Keratinocyte (primary cell): ENCODE measurements around the gene HOMER3. TPM values are rescaled to one million over a fixed set of nuclear protein-coding genes. Genes with fewer than 3 reads are reported as not detected.

Experiments
- DNase-seq: peaks from one replicate; pipeline ENCODE4 v3.0.0-alpha.2; 2011; ENCODE audit warnings: low read depth, missing footprints, low spot score
- FAIRE-seq: peaks from 2 replicates; lab custom pipeline; 2011; peaks lifted over from hg19 to GRCh38; lab: Jason Lieb, UNC
- H2AFZ ChIP-seq: 2 replicates; pipeline ENCODE4 v1.6.0; 2012; ENCODE audit warnings: low read length, control low read depth, inconsistent platforms; ENCODE audit not compliant: control insufficient read depth
- H3K27ac ChIP-seq: 2 replicates; pipeline ENCODE4 v1.5.1; 2011; ENCODE audit warnings: low read length; ENCODE audit not compliant: control insufficient read depth, insufficient read depth
- H3K27me3 ChIP-seq: 3 replicates; pipeline ENCODE4 v1.6.0; 2011; ENCODE audit warnings: low read length; ENCODE audit not compliant: control insufficient read depth, insufficient read depth; ENCODE audit errors: extremely low read depth
- H3K36me3 ChIP-seq, 2 experiments: 2 replicates in 1 of 2; 3 replicates in 1 of 2; pipeline ENCODE4 v1.5.1; 2011; ENCODE audit warnings: low read length in 2 of 2, mild to moderate bottlenecking in 1 of 2; ENCODE audit not compliant: control insufficient read depth in 2 of 2, insufficient read depth in 2 of 2; ENCODE audit errors: extremely low read depth in 1 of 2
- H3K4me1 ChIP-seq: 3 replicates; pipeline ENCODE4 v1.5.1; 2011; ENCODE audit warnings: low read length; ENCODE audit not compliant: control insufficient read depth, insufficient read depth; ENCODE audit errors: extremely low read depth
- H3K4me2 ChIP-seq: 3 replicates; pipeline ENCODE4 v1.6.0; 2011; ENCODE audit warnings: low read depth, low read length; ENCODE audit not compliant: control insufficient read depth, insufficient read depth; ENCODE audit errors: extremely low read depth
- H3K4me3 ChIP-seq, 3 experiments: fragments of 200-600 bp in 1 of 3; sonication (generic) in 1 of 3; 2 replicates in 2 of 3; 3 replicates in 1 of 3; pipeline ENCODE4 v1.5.1; 2011 to 2016; ENCODE audit warnings: low read length in 3 of 3, mild to moderate bottlenecking in 3 of 3, control low read depth in 2 of 3, inconsistent platforms in 1 of 3, low read depth in 1 of 3, mixed read lengths in 1 of 3, mixed run types in 1 of 3, moderate library complexity in 1 of 3; ENCODE audit not compliant: control insufficient read depth in 2 of 3, insufficient read depth in 2 of 3; ENCODE audit errors: extremely low read depth in 1 of 3
- H3K79me2 ChIP-seq: 2 replicates; pipeline ENCODE4 v1.6.0; 2012; ENCODE audit warnings: low read length; ENCODE audit not compliant: control insufficient read depth, insufficient read depth
- H3K9ac ChIP-seq: 3 replicates; pipeline ENCODE4 v1.6.0; 2011; ENCODE audit warnings: low read length; ENCODE audit not compliant: control insufficient read depth, insufficient read depth; ENCODE audit errors: extremely low read depth
- H3K9me1 ChIP-seq: 3 replicates; pipeline ENCODE4 v1.6.0; 2011; ENCODE audit warnings: low read length; ENCODE audit not compliant: control insufficient read depth, insufficient read depth; ENCODE audit errors: extremely low read depth
- H3K9me3 ChIP-seq: 2 replicates; pipeline ENCODE4 v1.5.1; 2012; ENCODE audit warnings: low read depth, low read length; ENCODE audit not compliant: control insufficient read depth
- H4K20me1 ChIP-seq: 3 replicates; pipeline ENCODE4 v1.6.0; 2011; ENCODE audit warnings: low read length; ENCODE audit not compliant: control insufficient read depth, insufficient read depth; ENCODE audit errors: extremely low read depth
- CTCF ChIP-seq, 3 experiments: IDR thresholded peaks in 1 of 3; conservative IDR thresholded peaks in 1 of 3; optimal IDR thresholded peaks in 1 of 3; 2 replicates in 2 of 3; 3 replicates in 1 of 3; pipeline versions ENCODE3 to v1.5.1; 2011; ENCODE audit warnings: low read length in 3 of 3, mild to moderate bottlenecking in 3 of 3, moderate library complexity in 2 of 3, control low read depth in 1 of 3, inconsistent platforms in 1 of 3; ENCODE audit not compliant: insufficient read depth in 2 of 3; ENCODE audit errors: extremely low read depth in 1 of 3
- EZH2 ChIP-seq: IDR thresholded peaks from one replicate; pipeline ENCODE4 v1.6.1; 2012; ENCODE audit warnings: inconsistent platforms, mild to moderate bottlenecking, low read length, moderate library complexity
- dilution Hi-C: fragments of 300-500 bp; cut with MboI; formaldehyde crosslinking; loops from one replicate; pipeline ENCODE4 v1.7.0; 2020; ENCODE audit warnings: low sequenced_read_pairs; ENCODE audit not compliant: extremely low pct_ligation_motif_present
- polyA plus RNA-seq, 5 experiments: library from polyadenylated mRNA; depleted of rRNA in 3 of 5; stranded (reverse) in 3 of 5; stranded (forward) in 1 of 5; unstranded in 1 of 5; fragments of >200 nt; gene quantifications; 1 replicate in 1 of 5; 2 replicates in 3 of 5; 3 replicates in 1 of 5; pipeline versions ENCODE4 v1.2.1 to v1.2.3, GENCODE V29; 2011 to 2012; ENCODE audit warnings: missing spikeins in 2 of 5, low read depth in 1 of 5, low replicate concordance in 1 of 5

Gene HOMER3
- polyA plus RNA-seq, 1 donor (not counting 4 experiments of a cell fraction or from before 2014, with no cell fraction given): 119 TPM

GRCh38 chr19:18898081-18898606 is 42.9 kb downstream of the HOMER3 start:
- Histone ChIP-seq H3K9ac (no peak overlapping the region), H3K27me3 (peaks cover 34% of the 10 kb centered on the region), H2AFZ (no peak overlapping the region), H3K36me3 (peaks cover 0 to 9% of the 10 kb centered on the region in 2 experiments), H3K9me1 (no peaks in the 10 kb centered on the region), H3K4me3 (no peak overlapping the region), H4K20me1 (no peaks in the 10 kb centered on the region), H3K4me2 (no peak overlapping the region), H3K27ac (no peak overlapping the region), H3K79me2 (no peaks in the 10 kb centered on the region), H3K9me3 (no peaks in the 10 kb centered on the region), H3K4me1 (no peaks in the 10 kb centered on the region)
- FAIRE-seq: no peak
- DNase-seq: no peak
- no peak for TF ChIP-seq CTCF (optimal IDR thresholded peaks at IDR 0.05 in 1 of 3, IDR thresholded peaks at IDR 0.05 in 1 of 3, conservative IDR thresholded peaks at IDR 0.05 in 1 of 3; ENCODE audit: extremely low read depth in 1 of 3, insufficient read depth in 2 of 3, low read length in 3 of 3)
- no peak for TF ChIP-seq EZH2
- dilution Hi-C loops: no loop called here

- Histone ChIP-seq H3K9me1 (no peaks in the 10 kb centered on the region), H3K27me3 (peaks cover 35% of the 10 kb centered on the region), H4K20me1 (no peaks in the 10 kb centered on the region), H3K4me2 (no peak overlapping the region), H2AFZ (no peak overlapping the region), H3K4me1 (no peaks in the 10 kb centered on the region), H3K9ac (no peak overlapping the region), H3K27ac (no peak overlapping the region), H3K79me2 (no peaks in the 10 kb centered on the region), H3K4me3 (no peak overlapping the region), H3K36me3 (peaks cover 0 to 6% of the 10 kb centered on the region in 2 experiments), H3K9me3 (no peaks in the 10 kb centered on the region)
- TF ChIP-seq CTCF (optimal IDR thresholded peaks at IDR 0.05 in 1 of 3, IDR thresholded peaks at IDR 0.05 in 1 of 3, conservative IDR thresholded peaks at IDR 0.05 in 1 of 3; ENCODE audit: extremely low read depth in 1 of 3, insufficient read depth in 2 of 3, low read length in 3 of 3) (no peak), EZH2 (no peak)
- dilution Hi-C loops: no loop called here
- FAIRE-seq: no peak
- no peak for DNase-seq
Observed at GRCh38 chr19:18897094-18898029, 43.7 kb downstream of the HOMER3 start.
